ENCODE measurements around the gene SLIT3. TPM values are rescaled to one million over a fixed set of nuclear protein-coding genes. Genes with fewer than 3 reads are reported as not detected.

The SLIT3 gene
- total RNA-seq, 6 experiments from 2014 or later, result 0.31 to 1.2 (median 0.65) TPM

- peak; percentile 73 to 85 (median 81) for ATAC-seq
- TF ChIP-seq POLR2A (IDR thresholded peaks at IDR 0.05) (no peak), CTCF (IDR thresholded peaks at IDR 0.05) (peak; percentile 80 to 91 (median 90))
These were observed 313.2 kb downstream of the SLIT3 start for GRCh38 chr5:168987543-168988300.

GRCh38 chr5:168985454-168985853, 315.5 kb downstream of the SLIT3 start:
- intact Hi-C loops (cut with DNase I), result no loop called here
- WGBS (ENCODE audit: insufficient coverage, low coverage, low lambda C conversion rate, missing lambda C conversion rate), result 70% methylated on average over 5 of the region's 5 CpGs
- peaks cover 0 to 4% (median 0%) of the 10 kb centered on the region in 4 donors for H3K4me1 ChIP-seq
- no peak for ATAC-seq
- H3K36me3 ChIP-seq, result no peaks in the 10 kb centered on the region
- TF ChIP-seq CTCF (IDR thresholded peaks at IDR 0.05) (no peak), POLR2A (IDR thresholded peaks at IDR 0.05) (no peak)
- H3K27ac ChIP-seq, result no peak overlapping the region
- H3K9me3 ChIP-seq, result no peaks in the 10 kb centered on the region
- no peaks in the 10 kb centered on the region for H3K27me3 ChIP-seq
- DNase-seq, result no peak
- H3K4me3 ChIP-seq, result no peak overlapping the region

More at GRCh38 chr5:168987543-168988300, 313.2 kb downstream of the SLIT3 start:
- Histone ChIP-seq H3K36me3 (no peaks in the 10 kb centered on the region), H3K27ac (no peak overlapping the region), H3K4me1 (peaks cover 0 to 4% (median 0%) of the 10 kb centered on the region in 4 donors), H3K9me3 (no peaks in the 10 kb centered on the region), H3K27me3 (no peaks in the 10 kb centered on the region), H3K4me3 (no peak overlapping the region)
- DNase-seq, result peak; percentile 64 to 69 (median 66)
- WGBS (ENCODE audit: insufficient coverage, low coverage, low lambda C conversion rate, missing lambda C conversion rate), result 14% methylated on average over 11 of the region's 11 CpGs
- intact Hi-C loops (cut with DNase I), result no loop called here

- ATAC-seq, result no peak
- intact Hi-C loops (cut with DNase I), result no loop called here
- no peaks in the 10 kb centered on the region for H3K4me1 ChIP-seq
- no peak for DNase-seq
- no peaks in the 10 kb centered on the region for H3K9me3 ChIP-seq
- H3K27ac ChIP-seq, result no peak overlapping the region
- WGBS (ENCODE audit: insufficient coverage, low coverage, low lambda C conversion rate, missing lambda C conversion rate), result 50% methylated on average over 4 of the region's 5 CpGs
- no peaks in the 10 kb centered on the region for H3K27me3 ChIP-seq
- no peak for TF ChIP-seq POLR2A (IDR thresholded peaks at IDR 0.05)
- TF ChIP-seq CTCF (IDR thresholded peaks at IDR 0.05), result no peak
- H3K36me3 ChIP-seq, result no peaks in the 10 kb centered on the region
- no peak overlapping the region for H3K4me3 ChIP-seq
These were observed 316.7 kb downstream of the SLIT3 start for GRCh38 chr5:168984135-168984675.

- no peak for DNase-seq
- H3K36me3 ChIP-seq, result no peaks in the 10 kb centered on the region
- WGBS (ENCODE audit: insufficient coverage, low coverage, low lambda C conversion rate, missing lambda C conversion rate), result 77% methylated on average over 5 of the region's 5 CpGs
- ATAC-seq, result no peak
- no peak for TF ChIP-seq POLR2A (IDR thresholded peaks at IDR 0.05)
- no peak for TF ChIP-seq CTCF (IDR thresholded peaks at IDR 0.05)
- intact Hi-C loops (cut with DNase I), result no loop called here
- no peaks in the 10 kb centered on the region for H3K27me3 ChIP-seq
- no peaks in the 10 kb centered on the region for H3K4me1 ChIP-seq
- no peak overlapping the region for H3K4me3 ChIP-seq
- no peak overlapping the region for H3K27ac ChIP-seq
- no peaks in the 10 kb centered on the region for H3K9me3 ChIP-seq
These were observed 321.8 kb downstream of the SLIT3 start for GRCh38 chr5:168979135-168979534.

Measured in right lobe of liver (tissue), 6 donors.